HG02623 (cell line): ENCODE measurements around the gene MCM3AP.
A peak's percentile ranks its signal among the peaks of the same experiment; 100 is the strongest.
"Not testable (repeated sequence)": the region's sequence is repeated elsewhere in the genome, so short reads cannot be mapped to it uniquely, and the experiment has no call there.

Experiments used
- ATAC-seq: cut with Tn5 transposase; IDR thresholded peaks from one replicate; pipeline ENCODE4 v1.9.1; 2021; ENCODE audit warnings: moderate library complexity; ENCODE audit not compliant: unreplicated experiment

The MCM3AP gene

GRCh38 chr21:46243960-46244361 is 41.5 kb downstream of the MCM3AP start:
- ATAC-seq = no peak

GRCh38 chr21:46243325-46243724 is 42.1 kb downstream of the MCM3AP start:
- no peak for ATAC-seq

- ATAC-seq = not testable (repeated sequence)
These were observed 43.8 kb downstream of the MCM3AP start for GRCh38 chr21:46241577-46241976.

- no peak for ATAC-seq
These were observed 45.5 kb downstream of the MCM3AP start for GRCh38 chr21:46239817-46240325.

GRCh38 chr21:46237474-46237873 is 47.9 kb downstream of the MCM3AP start:
- no peak for ATAC-seq

- no peak for ATAC-seq
These were observed 50.9 kb downstream of the MCM3AP start for GRCh38 chr21:46234436-46234950.

- ATAC-seq = no peak
These were observed 55.5 kb downstream of the MCM3AP start for GRCh38 chr21:46229923-46230260.

GRCh38 chr21:46229133-46229922 is 56.1 kb downstream of the MCM3AP start:
- ATAC-seq = peak; percentile 21

GRCh38 chr21:46228345-46229051 is 56.9 kb downstream of the MCM3AP start, which contains the start of gene LSS:
Gene LSS (minus strand): TSS chr21:46228774. CDS start chr21:46228745, 29 bp downstream.
- ATAC-seq = peak; percentile 73

GRCh38 chr21:46227811-46228344 is 57.5 kb downstream of the MCM3AP start:
- ATAC-seq = no peak

- no peak for ATAC-seq
These were observed 58.4 kb downstream of the MCM3AP start for GRCh38 chr21:46226920-46227599.

- ATAC-seq = no peak
These were observed 59.3 kb downstream of the MCM3AP start for GRCh38 chr21:46226146-46226545.

GRCh38 chr21:46223661-46224060 is 61.8 kb downstream of the MCM3AP start:
- ATAC-seq = not testable (repeated sequence)

- ATAC-seq = no peak
These were observed 62.2 kb downstream of the MCM3AP start for GRCh38 chr21:46223217-46223616.

GRCh38 chr21:46222436-46223116 is 62.8 kb downstream of the MCM3AP start:
- ATAC-seq = no peak

GRCh38 chr21:46221664-46222435 is 63.6 kb downstream of the MCM3AP start:
- no peak for ATAC-seq

- ATAC-seq = no peak
These were observed 64.6 kb downstream of the MCM3AP start for GRCh38 chr21:46220847-46221246.

- no peak for ATAC-seq
These were observed 65.1 kb downstream of the MCM3AP start for GRCh38 chr21:46220275-46220810.

GRCh38 chr21:46219591-46220239 is 65.7 kb downstream of the MCM3AP start:
- no peak for ATAC-seq
